ENCODE data around the gene LSS.

LSS gene

DNA sequence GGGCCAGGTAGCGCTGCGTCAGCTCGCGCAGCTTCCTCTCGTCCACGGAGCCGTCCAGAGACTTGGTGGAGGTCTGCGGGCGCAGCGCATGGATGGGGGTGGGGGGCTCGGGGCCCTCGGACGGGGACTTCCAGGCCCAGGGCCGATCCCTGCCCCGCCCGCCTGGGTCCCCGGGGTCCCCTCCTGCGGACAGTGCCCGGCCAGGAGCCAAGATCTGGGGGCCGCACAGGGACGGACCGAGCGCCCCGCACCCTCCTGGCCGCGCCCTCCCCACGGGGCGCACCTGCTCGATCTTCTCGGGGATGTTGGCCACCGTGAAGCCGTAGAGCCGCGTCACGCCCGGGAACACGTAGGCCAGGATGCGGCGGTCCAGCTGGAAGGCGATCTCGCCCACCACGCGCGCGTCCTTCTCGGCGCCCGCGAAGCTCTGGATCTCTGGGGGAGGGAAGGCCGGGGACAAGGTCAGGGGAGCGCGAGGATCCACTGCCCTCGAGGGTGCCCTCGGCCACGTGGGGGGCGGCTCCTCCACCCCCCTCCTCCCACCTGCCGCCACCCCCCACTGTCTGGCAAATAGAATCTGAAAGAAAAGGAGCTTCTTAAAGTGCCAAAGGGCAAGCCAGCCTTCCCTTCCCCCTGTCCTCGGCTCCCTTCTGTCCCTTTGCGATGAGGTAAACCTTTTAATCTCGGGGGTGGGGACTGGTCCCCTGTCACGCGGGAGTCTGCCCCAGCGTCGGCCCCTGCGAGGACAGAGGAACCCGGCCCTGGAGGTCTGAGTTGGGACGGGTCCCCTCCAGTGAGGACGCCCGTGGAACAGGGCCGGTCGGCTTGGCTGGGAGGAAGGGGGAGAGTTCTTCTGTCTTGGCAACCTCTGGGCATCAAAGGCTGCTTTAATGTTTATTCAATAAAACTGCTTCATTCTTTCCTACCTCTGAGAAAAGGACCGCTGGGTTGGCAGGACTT, 66.7 kb downstream of the LSS start:
- H3K4me1 ChIP-seq (ENCODE audit: control insufficient read depth, insufficient read depth, low read length) = no peaks in the 10 kb centered on the region
- peaks cover 19% of the 10 kb centered on the region for H3K36me3 ChIP-seq (ENCODE audit: control insufficient read depth, insufficient read depth, low read length)
- no peak overlapping the region for H3K9ac ChIP-seq (ENCODE audit: low read depth, low read length)
- no peak overlapping the region for H3K4me3 ChIP-seq (ENCODE audit: low read depth, low read length)
- H3K27me3 ChIP-seq (ENCODE audit: control insufficient read depth, insufficient read depth, low read length) = no peaks in the 10 kb centered on the region
- H3K9me3 ChIP-seq (ENCODE audit: control insufficient read depth, insufficient read depth, low read length) = no peaks in the 10 kb centered on the region

DNA sequence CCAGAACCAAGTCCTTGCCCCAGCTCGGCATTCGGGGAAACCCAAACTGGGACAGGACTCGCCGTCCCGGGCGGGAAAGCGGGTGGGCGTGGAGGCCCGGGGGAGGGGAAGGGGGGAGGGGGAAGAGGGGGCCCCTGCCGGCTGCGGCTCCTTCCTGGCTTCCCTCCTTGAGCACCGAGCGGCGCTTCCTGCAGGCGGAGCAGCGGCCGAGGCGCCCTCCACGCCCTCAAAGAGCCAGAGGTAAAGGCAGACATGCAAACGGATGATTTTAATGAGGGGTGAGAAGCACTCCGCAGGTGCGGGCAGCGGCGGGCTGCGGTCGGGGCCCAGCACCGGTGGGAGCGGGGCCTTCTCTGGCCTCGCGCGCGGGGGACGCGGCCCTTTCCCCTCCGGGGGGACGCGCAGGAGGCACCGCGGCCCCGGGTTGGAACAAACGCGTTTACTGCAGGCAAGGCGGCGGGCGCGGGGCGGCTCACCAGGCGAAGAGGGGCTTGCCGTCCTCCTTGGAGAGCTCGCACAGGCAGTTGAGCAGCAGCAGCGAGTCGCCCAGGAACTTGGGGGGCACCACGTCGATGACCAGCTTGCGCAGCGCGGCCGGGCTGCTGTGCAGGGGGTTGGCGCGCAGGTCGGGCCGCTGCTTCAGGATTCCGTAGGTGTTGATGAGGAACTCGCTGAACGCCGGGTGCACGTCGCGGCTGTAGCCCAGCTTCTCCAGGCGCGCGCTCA, 67.5 kb downstream of the LSS start:
- Histone ChIP-seq H3K4me3 (ENCODE audit: low read depth, low read length) (no peak overlapping the region), H3K4me1 (ENCODE audit: control insufficient read depth, insufficient read depth, low read length) (no peaks in the 10 kb centered on the region), H3K9ac (ENCODE audit: low read depth, low read length) (no peak overlapping the region), H3K9me3 (ENCODE audit: control insufficient read depth, insufficient read depth, low read length) (no peaks in the 10 kb centered on the region), H3K36me3 (ENCODE audit: control insufficient read depth, insufficient read depth, low read length) (peaks cover 19% of the 10 kb centered on the region), H3K27me3 (ENCODE audit: control insufficient read depth, insufficient read depth, low read length) (no peaks in the 10 kb centered on the region)

DNA sequence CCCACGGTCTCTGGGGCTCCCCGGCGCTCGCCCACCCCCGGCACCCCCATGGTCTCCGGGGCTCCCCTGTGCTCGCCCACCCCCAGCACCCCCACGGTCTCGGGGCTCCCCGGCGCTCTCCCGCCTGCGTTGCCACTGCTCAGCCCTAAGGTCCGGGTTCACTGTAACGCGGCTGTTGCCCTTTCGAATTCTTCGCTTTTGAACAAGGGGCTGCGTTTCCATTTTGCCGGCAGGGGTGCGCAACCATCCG, 68.0 kb downstream of the LSS start:
- Histone ChIP-seq H3K27me3 (ENCODE audit: control insufficient read depth, insufficient read depth, low read length) (no peaks in the 10 kb centered on the region), H3K9me3 (ENCODE audit: control insufficient read depth, insufficient read depth, low read length) (no peaks in the 10 kb centered on the region)

DNA sequence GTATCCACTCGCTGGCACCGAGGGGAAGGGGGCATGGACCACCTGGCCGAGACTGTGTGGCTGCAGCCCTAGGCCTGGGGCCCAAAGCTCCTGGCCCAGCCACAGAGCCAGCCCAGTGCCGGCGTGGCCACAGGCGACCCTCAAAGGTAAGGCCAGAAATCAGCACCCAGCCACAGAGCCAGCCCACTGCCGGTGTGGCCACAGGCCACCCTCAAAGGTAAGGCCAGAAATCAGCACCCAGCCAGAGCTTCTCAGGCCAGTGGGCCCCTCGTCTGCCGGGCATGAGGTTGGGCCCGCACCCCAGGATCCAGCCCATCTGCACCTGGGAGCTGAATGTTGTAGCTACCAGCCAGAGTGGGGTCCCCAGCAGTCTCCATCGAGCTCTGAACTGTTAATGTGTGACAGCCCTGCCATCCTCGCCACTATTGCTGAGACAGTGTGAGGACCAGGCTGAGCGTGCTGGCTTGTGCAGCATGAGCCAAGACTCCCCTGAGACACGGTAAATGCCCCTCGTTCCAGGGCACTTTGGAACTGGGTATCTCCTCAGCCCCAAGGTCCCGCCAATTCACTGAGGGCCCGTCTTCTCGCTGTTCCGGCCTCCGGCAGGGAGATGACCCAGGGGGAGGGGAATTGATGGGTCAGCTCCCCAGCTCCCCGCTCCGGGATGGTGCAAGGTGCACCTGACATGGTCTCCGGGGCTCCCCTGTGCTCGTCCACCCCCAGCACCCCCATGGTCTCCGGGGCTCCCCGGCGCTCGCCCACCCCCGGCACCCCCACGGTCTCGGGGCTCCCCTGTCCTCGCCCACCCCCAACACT, 68.5 kb downstream of the LSS start:
- Histone ChIP-seq H3K36me3 (ENCODE audit: control insufficient read depth, insufficient read depth, low read length) (peaks cover 19% of the 10 kb centered on the region), H3K4me3 (ENCODE audit: low read depth, low read length) (no peak overlapping the region), H3K9me3 (ENCODE audit: control insufficient read depth, insufficient read depth, low read length) (no peaks in the 10 kb centered on the region), H3K9ac (ENCODE audit: low read depth, low read length) (no peak overlapping the region), H3K27me3 (ENCODE audit: control insufficient read depth, insufficient read depth, low read length) (no peaks in the 10 kb centered on the region), H3K4me1 (ENCODE audit: control insufficient read depth, insufficient read depth, low read length) (no peaks in the 10 kb centered on the region)

More for the DNA sequence above, 68.0 kb downstream of the LSS start:
- Histone ChIP-seq H3K9ac (ENCODE audit: low read depth, low read length) (no peak overlapping the region), H3K36me3 (ENCODE audit: control insufficient read depth, insufficient read depth, low read length) (peaks cover 19% of the 10 kb centered on the region), H3K4me1 (ENCODE audit: control insufficient read depth, insufficient read depth, low read length) (no peaks in the 10 kb centered on the region), H3K4me3 (ENCODE audit: low read depth, low read length) (no peak overlapping the region)

DNA sequence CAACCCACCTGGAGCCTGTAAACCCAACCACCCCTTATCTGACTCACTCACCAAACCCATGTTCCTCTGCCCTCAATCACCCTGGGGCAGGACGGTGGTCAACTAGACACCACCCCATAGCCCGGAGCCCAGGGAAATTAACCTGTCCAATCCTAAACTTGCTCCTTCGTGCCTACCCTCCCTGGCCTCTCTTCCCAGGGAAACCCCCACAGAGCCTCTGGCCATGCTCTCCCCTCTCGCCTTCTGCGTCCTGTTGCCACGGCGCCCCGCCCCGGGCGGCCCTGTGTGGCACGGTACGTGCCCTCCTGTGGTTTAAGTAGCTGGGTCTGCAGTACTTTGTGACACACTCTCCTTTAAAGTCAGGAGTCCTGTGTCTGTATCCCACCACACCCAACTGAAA, 69.2 kb downstream of the LSS start:
- peaks cover 19% of the 10 kb centered on the region for H3K36me3 ChIP-seq (ENCODE audit: control insufficient read depth, insufficient read depth, low read length)
- H3K4me1 ChIP-seq (ENCODE audit: control insufficient read depth, insufficient read depth, low read length) = no peaks in the 10 kb centered on the region
- H3K27me3 ChIP-seq (ENCODE audit: control insufficient read depth, insufficient read depth, low read length) = no peaks in the 10 kb centered on the region
- H3K9me3 ChIP-seq (ENCODE audit: control insufficient read depth, insufficient read depth, low read length) = no peaks in the 10 kb centered on the region
- no peak overlapping the region for H3K9ac ChIP-seq (ENCODE audit: low read depth, low read length)
- H3K4me3 ChIP-seq (ENCODE audit: low read depth, low read length) = no peak overlapping the region

DNA sequence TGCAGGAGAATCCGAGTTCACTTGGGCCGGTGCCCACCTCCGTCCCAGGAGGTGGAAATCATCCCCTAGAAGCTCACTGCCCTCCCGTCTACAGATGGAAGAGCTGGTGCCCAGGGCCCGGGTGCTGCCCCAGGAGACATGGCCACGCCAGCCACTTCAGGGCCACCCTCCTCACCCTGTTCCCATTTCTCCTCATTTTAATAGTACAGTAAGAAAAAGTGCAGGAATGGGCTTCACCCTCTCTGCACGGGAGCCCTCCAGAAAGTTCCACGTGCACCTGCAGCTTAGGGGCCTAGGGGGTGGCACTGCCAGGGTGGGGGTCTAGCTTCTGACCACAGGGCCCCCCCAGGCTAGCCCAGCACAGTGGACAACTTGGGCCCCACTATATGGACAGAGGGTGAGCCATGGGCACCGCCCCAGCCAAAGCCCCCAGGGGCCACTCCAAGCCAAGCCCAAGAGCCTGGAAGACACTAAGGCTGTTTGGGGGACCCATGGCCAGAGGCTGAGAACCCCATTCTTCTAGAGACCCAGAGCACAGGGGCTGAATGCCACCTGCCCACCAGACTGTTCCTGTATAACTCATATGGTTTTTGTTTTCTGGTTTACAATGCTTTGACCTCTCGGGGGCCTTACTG, 69.8 kb downstream of the LSS start:
- H3K4me1 ChIP-seq (ENCODE audit: control insufficient read depth, insufficient read depth, low read length) = no peaks in the 10 kb centered on the region
- H3K36me3 ChIP-seq (ENCODE audit: control insufficient read depth, insufficient read depth, low read length) = peaks cover 17% of the 10 kb centered on the region
- no peaks in the 10 kb centered on the region for H3K27me3 ChIP-seq (ENCODE audit: control insufficient read depth, insufficient read depth, low read length)
- H3K9me3 ChIP-seq (ENCODE audit: control insufficient read depth, insufficient read depth, low read length) = no peaks in the 10 kb centered on the region
- H3K9ac ChIP-seq (ENCODE audit: low read depth, low read length) = no peak overlapping the region
- no peak overlapping the region for H3K4me3 ChIP-seq (ENCODE audit: low read depth, low read length)

DNA sequence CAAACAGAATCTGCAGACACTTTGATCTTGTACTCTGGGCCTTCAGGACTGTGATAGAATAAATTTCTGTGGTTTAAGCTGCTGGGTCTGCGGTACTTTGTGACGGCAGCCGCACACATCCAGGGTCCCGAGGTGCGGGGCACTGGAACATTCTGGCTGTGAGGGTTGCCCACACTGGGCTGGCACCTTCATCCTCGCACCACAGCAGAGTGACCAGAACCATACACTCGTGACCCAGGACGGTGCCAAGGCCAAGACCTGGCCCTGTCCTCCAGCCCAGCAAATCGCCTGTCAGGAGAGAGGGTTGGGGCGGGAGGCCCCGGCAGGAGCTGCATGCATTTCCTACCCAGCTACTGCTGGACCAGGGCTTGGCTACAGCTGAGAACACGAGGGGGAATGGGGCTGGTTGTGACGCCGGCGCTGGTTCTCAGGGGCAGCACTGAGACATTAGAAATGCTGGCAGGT, 70.6 kb downstream of the LSS start:
- H3K9ac ChIP-seq (ENCODE audit: low read depth, low read length) = no peak overlapping the region
- H3K4me3 ChIP-seq (ENCODE audit: low read depth, low read length) = no peak overlapping the region
- no peaks in the 10 kb centered on the region for H3K9me3 ChIP-seq (ENCODE audit: control insufficient read depth, insufficient read depth, low read length)
- peaks cover 17% of the 10 kb centered on the region for H3K36me3 ChIP-seq (ENCODE audit: control insufficient read depth, insufficient read depth, low read length)
- no peaks in the 10 kb centered on the region for H3K4me1 ChIP-seq (ENCODE audit: control insufficient read depth, insufficient read depth, low read length)
- no peaks in the 10 kb centered on the region for H3K27me3 ChIP-seq (ENCODE audit: control insufficient read depth, insufficient read depth, low read length)

DNA sequence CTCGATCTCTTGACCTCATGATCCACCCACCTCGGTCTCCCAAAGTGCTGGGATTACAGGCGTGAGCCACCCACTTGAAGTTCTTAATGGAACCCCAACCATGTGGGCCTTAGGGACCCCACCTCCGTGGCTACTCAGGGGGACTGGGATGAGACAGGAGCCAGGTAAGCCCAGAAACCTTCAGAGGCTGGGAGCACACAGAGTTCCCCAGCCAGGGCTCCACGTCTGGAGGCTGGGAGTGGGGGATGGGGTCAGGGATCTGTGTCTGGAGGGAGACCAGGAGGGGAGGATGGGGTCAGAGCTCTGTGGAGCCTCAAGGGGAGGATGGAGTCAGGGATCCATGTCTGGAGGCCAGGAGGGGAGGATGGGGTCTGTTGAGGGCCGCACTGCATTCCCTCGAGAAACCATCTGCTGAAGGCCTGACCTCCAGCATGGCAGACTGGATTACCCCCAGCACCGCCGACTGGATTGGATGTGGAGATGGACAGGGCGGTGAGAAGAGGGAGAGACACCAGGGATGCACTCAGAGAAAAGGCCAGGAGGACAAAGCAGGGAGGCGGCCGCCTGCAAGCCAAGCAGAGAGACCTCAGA, 71.1 kb downstream of the LSS start:
- H3K9me3 ChIP-seq (ENCODE audit: control insufficient read depth, insufficient read depth, low read length) = no peaks in the 10 kb centered on the region
- H3K4me1 ChIP-seq (ENCODE audit: control insufficient read depth, insufficient read depth, low read length) = no peaks in the 10 kb centered on the region

DNA sequence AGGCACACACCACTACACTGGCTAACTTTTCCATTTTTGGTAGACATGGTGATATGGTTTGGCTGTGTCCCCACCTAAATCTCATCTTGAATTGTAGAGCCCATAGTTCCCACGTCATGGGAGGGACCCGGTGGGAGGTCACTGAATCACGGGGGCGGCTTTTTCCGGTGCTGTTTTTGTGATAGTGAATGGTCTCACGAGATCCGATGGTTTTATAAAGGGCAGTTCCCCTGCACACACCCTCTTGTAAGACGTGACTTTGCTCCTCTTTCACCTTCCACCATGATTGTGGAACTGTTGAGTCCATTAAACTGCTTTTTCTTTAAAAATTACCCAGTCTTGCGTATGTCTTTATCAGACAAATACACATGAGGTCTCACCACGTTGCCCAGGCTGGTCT, 71.9 kb downstream of the LSS start:
- peaks cover 14% of the 10 kb centered on the region for H3K36me3 ChIP-seq (ENCODE audit: control insufficient read depth, insufficient read depth, low read length)
- no peak overlapping the region for H3K4me3 ChIP-seq (ENCODE audit: low read depth, low read length)

More for the DNA sequence above, 71.1 kb downstream of the LSS start:
- H3K27me3 ChIP-seq (ENCODE audit: control insufficient read depth, insufficient read depth, low read length) = no peaks in the 10 kb centered on the region
- H3K9ac ChIP-seq (ENCODE audit: low read depth, low read length) = no peak overlapping the region
- peaks cover 17% of the 10 kb centered on the region for H3K36me3 ChIP-seq (ENCODE audit: control insufficient read depth, insufficient read depth, low read length)
- H3K4me3 ChIP-seq (ENCODE audit: low read depth, low read length) = no peak overlapping the region

DNA sequence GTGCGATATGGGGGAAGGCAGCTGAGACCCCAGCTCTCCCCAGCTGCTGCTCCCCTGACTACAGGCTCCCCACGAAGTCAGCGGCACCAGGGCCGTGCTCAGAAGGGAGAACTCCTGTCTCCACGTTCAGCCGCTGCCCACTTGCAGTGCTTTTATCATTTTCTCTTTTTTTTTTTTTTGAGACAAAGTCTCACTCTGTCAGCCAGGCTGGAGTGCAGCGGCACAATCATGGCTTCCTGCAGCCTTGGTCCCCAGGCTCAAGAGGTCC, 72.3 kb downstream of the LSS start:
- Histone ChIP-seq H3K9ac (ENCODE audit: low read depth, low read length) (no peak overlapping the region), H3K27me3 (ENCODE audit: control insufficient read depth, insufficient read depth, low read length) (no peaks in the 10 kb centered on the region), H3K4me1 (ENCODE audit: control insufficient read depth, insufficient read depth, low read length) (no peaks in the 10 kb centered on the region), H3K9me3 (ENCODE audit: control insufficient read depth, insufficient read depth, low read length) (no peaks in the 10 kb centered on the region), H3K36me3 (ENCODE audit: control insufficient read depth, insufficient read depth, low read length) (peaks cover 11% of the 10 kb centered on the region), H3K4me3 (ENCODE audit: low read depth, low read length) (no peak overlapping the region)

More for the DNA sequence above, 71.9 kb downstream of the LSS start:
- Histone ChIP-seq H3K27me3 (ENCODE audit: control insufficient read depth, insufficient read depth, low read length) (no peaks in the 10 kb centered on the region), H3K4me1 (ENCODE audit: control insufficient read depth, insufficient read depth, low read length) (no peaks in the 10 kb centered on the region), H3K9ac (ENCODE audit: low read depth, low read length) (no peak overlapping the region), H3K9me3 (ENCODE audit: control insufficient read depth, insufficient read depth, low read length) (no peaks in the 10 kb centered on the region)
